Measurements from ENCODE around the gene SPPL3.

DNA sequence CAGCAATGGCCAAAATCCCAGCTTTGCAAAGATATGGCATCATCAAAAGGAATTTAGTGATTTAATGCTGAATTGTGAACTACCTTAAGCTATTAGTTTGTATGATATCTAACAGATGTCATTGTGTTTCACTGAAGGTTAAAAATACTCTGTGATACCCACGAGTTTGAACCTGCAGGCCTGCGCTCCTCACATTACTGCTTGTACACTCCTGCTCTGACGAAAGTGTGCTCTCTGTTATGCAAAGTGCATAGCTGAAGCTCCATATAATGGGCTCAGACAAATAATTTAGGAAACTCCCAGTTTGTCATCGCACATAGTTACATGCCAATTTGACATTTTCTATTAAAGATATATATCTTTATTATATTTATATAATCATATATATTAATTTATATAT is 52.2 kb downstream of the SPPL3 start:
- TF ChIP-seq ISL1 (CRISPR knock-in tag; IDR thresholded peaks at IDR 0.05) = no peak
- TF ChIP-seq TOX (CRISPR knock-in tag; IDR thresholded peaks at IDR 0.05; ENCODE audit: borderline replicate concordance) = no peak
- no peak for TF ChIP-seq SNAI2 (CRISPR knock-in tag; IDR thresholded peaks at IDR 0.05)
- no peak for TF ChIP-seq ARNTL (CRISPR knock-in tag; IDR thresholded peaks at IDR 0.05; ENCODE audit: borderline replicate concordance, low read depth)
- TF ChIP-seq TCF4 (CRISPR knock-in tag; IDR thresholded peaks at IDR 0.05; ENCODE audit: borderline replicate concordance) = no peak

All from SK-N-SH treated with all-trans-retinoic acid at 6 μM for 48 hours (cell line).